ENCODE measurements around the gene ESPNL. TPM values are rescaled to one million over a fixed set of nuclear protein-coding genes. Genes with fewer than 3 reads are reported as not detected.
"Not testable (repeated sequence)": the region's sequence is repeated elsewhere in the genome, so short reads cannot be mapped to it uniquely, and the experiment has no call there.

The ESPNL gene
- total RNA-seq, 2 experiments from 2014 or later: 0.12 to 0.14 TPM

DNA sequence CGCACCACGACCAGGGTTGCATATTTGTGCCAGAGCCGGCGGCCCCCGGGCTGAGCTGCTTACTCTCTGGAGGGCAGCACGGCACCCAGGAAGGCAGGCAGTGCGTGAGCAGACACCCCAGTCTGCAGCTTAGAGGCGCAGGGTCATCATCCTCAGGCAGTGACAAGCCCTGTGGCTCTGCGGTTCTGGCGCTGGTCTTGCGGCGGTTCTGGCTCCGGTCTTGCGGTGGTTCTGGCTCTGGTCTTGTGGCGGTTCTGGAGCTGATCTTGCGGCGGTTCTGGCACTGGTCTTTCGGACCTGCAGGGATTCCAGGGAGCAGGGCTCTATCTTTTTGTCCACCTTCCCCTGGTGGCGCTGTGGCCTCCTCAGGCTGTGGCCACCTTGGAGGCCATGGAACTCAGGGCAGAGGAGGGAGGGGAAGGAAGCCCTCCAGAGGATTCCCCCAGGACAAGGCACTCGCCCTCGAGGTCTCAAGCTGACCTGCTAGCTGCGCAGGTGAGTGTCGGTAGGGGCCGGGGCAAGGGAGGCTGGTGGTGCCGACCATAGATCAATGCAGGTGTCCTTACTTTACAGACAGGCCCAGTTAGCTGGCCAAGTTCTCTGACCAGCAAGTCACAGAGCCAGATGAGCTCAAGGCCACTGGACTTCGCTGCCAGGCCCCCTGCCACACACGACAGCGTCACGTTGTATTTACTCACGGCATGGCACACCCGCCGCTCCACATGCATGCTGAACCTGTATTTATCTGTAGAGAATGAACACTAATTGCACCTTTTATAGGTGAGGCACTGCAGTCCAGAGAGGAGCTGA is 14.9 kb downstream of the ESPNL start:
- Mint-ChIP-seq H3K27me3 (peaks cover 9% of the 10 kb centered on the region), H3K36me3 (peaks cover 2% of the 10 kb centered on the region), H3K4me3 (no peak overlapping the region), H3K4me1 (ENCODE audit: low read depth) (no peaks in the 10 kb centered on the region), H3K27ac (no peak overlapping the region), H3K9me3 (peaks cover 7% of the 10 kb centered on the region)
- intact Hi-C loops (cut with micrococcal nuclease): no loop called here
- ChIA-PET CTCF (no interaction called here), POLR2A (interaction anchor here (0.6 kb wide), 1 partner anchor 180 kb away, joined by 3 read pairs; no protein-coding TSS in a partner anchor)
- DNase-seq: no peak

DNA sequence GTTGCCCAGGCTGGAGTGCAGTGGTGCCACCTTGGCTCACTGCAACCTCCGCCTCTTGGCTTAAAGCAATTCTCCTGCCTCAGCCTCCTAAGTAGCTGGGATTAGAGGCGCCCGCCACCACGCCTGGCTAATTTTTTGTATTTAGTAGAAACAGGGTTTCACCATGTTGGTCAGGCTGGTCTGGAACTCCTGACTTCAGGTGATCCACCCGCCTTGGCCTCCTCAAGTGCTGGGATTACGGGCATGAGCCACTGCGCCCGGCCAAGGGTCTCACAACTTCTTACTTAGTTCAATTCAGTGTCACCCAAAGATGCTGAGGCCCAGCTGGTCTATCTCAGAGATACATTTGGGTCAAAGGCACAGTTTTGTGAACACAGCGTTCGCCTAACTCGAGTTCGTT is 15.6 kb downstream of the ESPNL start:
- H3K27ac Mint-ChIP-seq: not testable (repeated sequence)

GRCh38 chr2:238116298-238117198 is 16.4 kb downstream of the ESPNL start:
- no peak overlapping the region for H3K4me3 Mint-ChIP-seq
- peaks cover 2% of the 10 kb centered on the region for H3K36me3 Mint-ChIP-seq
- H3K9me3 Mint-ChIP-seq: peaks cover 7% of the 10 kb centered on the region
- DNase-seq: no peak
- ChIA-PET CTCF (no interaction called here), POLR2A (no interaction called here)
- peaks cover 9% of the 10 kb centered on the region for H3K27me3 Mint-ChIP-seq
- H3K27ac Mint-ChIP-seq: no peak overlapping the region
- intact Hi-C loops (cut with micrococcal nuclease): no loop called here
- no peaks in the 10 kb centered on the region for H3K4me1 Mint-ChIP-seq (ENCODE audit: low read depth)

More for the DNA sequence above, 15.6 kb downstream of the ESPNL start:
- intact Hi-C loops (cut with micrococcal nuclease); CTCF ChIA-PET; H3K27me3 Mint-ChIP-seq; DNase-seq; H3K4me3 Mint-ChIP-seq; H3K4me1 Mint-ChIP-seq (ENCODE audit: low read depth); H3K9me3 Mint-ChIP-seq; H3K36me3 Mint-ChIP-seq; POLR2A ChIA-PET: not testable (repeated sequence)

GRCh38 chr2:238117199-238118154 is 17.3 kb downstream of the ESPNL start:
- Mint-ChIP-seq H3K4me1 (ENCODE audit: low read depth) (no peaks in the 10 kb centered on the region), H3K27ac (no peak overlapping the region), H3K4me3 (no peak overlapping the region), H3K27me3 (peaks cover 9% of the 10 kb centered on the region), H3K36me3 (peaks cover 2% of the 10 kb centered on the region), H3K9me3 (peaks cover 7% of the 10 kb centered on the region)
- CTCF ChIA-PET: no interaction called here
- intact Hi-C loops (cut with micrococcal nuclease): no loop called here
- DNase-seq: no peak
- POLR2A ChIA-PET: no interaction called here

DNA sequence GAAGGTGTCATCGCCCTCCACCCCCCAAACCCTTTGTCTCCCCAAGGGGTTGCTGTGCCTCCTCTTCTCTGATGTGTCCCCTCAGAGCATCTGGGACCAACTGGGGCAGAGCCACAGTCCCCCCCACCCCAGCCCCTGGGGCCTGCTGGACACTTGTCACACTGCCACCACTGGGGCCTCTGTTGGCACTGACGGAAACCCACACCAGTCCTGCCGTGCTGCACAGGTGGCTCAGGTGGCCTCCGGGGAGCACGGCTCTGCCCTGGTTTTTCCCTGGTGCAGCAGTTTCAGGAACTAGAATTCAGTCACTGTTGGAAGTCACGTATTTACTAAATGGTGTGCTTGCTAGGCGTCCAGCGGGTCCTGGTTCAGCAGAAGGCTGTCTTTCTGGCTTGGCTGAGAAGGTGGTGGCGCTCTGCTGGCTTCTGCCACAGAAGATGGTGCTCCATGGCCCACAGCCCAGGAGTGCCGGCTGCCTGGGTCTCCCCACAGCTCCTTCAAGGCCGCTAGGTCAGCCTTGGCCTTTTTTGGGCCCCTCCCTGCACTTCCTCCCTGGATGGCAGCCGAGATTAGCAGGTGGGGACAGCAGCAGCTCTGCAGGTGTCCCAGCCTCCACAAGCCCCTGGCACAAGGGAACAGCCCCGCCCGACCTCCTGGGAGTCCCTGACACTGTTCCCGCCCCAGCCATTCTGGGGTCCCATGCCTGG is 19.8 kb downstream of the ESPNL start:
- ChIA-PET CTCF (interaction anchor here (0.7 kb wide), 1 partner anchor 24 kb away, joined by 4 read pairs; no protein-coding TSS in a partner anchor), POLR2A (no interaction called here)
- no peaks in the 10 kb centered on the region for H3K9me3 Mint-ChIP-seq
- DNase-seq: no peak
- H3K4me3 Mint-ChIP-seq: no peak overlapping the region
- no peaks in the 10 kb centered on the region for H3K4me1 Mint-ChIP-seq (ENCODE audit: low read depth)
- no peak overlapping the region for H3K27ac Mint-ChIP-seq
- peaks cover 9% of the 10 kb centered on the region for H3K27me3 Mint-ChIP-seq
- no peaks in the 10 kb centered on the region for H3K36me3 Mint-ChIP-seq
- intact Hi-C loops (cut with micrococcal nuclease): no loop called here

GRCh38 chr2:238120463-238121298 is 20.5 kb downstream of the ESPNL start:
- ChIA-PET CTCF (no interaction called here), POLR2A (no interaction called here)
- no peaks in the 10 kb centered on the region for H3K9me3 Mint-ChIP-seq
- H3K27me3 Mint-ChIP-seq: peaks cover 9% of the 10 kb centered on the region
- H3K27ac Mint-ChIP-seq: no peak overlapping the region
- no peaks in the 10 kb centered on the region for H3K4me1 Mint-ChIP-seq (ENCODE audit: low read depth)
- intact Hi-C loops (cut with micrococcal nuclease): no loop called here
- no peak overlapping the region for H3K4me3 Mint-ChIP-seq
- no peak for DNase-seq
- H3K36me3 Mint-ChIP-seq: no peaks in the 10 kb centered on the region

GRCh38 chr2:238121511-238122286 is 21.6 kb downstream of the ESPNL start:
- ChIA-PET CTCF (no interaction called here), POLR2A (no interaction called here)
- Mint-ChIP-seq H3K27ac (no peak overlapping the region), H3K27me3 (peaks cover 9% of the 10 kb centered on the region), H3K9me3 (no peaks in the 10 kb centered on the region), H3K36me3 (no peaks in the 10 kb centered on the region), H3K4me3 (no peak overlapping the region), H3K4me1 (ENCODE audit: low read depth) (no peaks in the 10 kb centered on the region)
- DNase-seq: no peak
- intact Hi-C loops (cut with micrococcal nuclease): no loop called here

DNA sequence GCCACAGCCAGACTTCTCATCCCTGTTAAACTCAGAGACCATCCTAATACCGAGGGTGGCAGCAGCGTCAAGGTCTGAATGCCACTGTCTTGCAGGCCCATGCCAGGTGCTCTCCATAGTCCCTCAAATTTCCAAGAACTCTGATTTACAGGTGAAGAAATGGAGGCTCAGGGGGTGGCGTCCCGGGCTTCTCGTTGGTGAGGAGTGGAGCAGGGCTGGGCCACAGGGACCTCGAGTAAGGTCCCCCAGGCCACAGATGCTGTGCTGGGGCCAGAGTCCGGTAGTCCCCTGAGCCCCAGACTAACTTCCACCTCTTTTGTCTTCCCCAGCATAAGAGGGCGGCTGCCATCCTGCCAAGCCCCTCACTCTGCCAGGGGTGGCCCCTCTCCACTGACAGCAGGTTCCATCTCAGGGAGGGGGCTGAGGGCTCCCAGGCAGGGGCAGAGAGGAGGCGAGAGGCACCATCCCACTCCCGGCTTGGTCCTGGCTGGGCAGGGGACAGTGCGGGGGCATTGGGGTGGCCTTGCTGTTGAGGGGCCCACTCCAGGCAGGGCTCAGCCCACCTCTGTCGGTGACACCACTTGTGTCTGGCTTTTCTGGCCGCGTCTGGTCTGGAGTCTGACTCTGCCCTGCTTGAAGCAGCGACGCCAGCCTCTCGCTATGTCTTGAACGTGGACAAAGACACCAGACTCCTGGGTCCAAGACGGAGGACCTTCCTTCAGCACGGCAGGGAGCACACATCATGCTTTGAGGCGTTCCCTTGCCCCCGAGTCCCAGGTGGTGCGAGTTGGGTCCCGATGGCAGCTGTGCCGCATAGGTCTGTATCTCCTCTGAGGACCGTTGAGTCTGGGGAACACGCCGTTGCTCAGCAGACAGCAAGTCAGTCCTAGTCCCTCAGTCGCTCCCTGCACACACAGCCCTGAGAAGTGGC is 22.4 kb downstream of the ESPNL start:
- Mint-ChIP-seq H3K9me3 (no peaks in the 10 kb centered on the region), H3K27ac (no peak overlapping the region), H3K4me1 (ENCODE audit: low read depth) (no peaks in the 10 kb centered on the region), H3K27me3 (peaks cover 5% of the 10 kb centered on the region), H3K36me3 (no peaks in the 10 kb centered on the region), H3K4me3 (no peak overlapping the region)
- ChIA-PET POLR2A (no interaction called here), CTCF (no interaction called here)
- no peak for DNase-seq
- intact Hi-C loops (cut with micrococcal nuclease): no loop called here

DNA sequence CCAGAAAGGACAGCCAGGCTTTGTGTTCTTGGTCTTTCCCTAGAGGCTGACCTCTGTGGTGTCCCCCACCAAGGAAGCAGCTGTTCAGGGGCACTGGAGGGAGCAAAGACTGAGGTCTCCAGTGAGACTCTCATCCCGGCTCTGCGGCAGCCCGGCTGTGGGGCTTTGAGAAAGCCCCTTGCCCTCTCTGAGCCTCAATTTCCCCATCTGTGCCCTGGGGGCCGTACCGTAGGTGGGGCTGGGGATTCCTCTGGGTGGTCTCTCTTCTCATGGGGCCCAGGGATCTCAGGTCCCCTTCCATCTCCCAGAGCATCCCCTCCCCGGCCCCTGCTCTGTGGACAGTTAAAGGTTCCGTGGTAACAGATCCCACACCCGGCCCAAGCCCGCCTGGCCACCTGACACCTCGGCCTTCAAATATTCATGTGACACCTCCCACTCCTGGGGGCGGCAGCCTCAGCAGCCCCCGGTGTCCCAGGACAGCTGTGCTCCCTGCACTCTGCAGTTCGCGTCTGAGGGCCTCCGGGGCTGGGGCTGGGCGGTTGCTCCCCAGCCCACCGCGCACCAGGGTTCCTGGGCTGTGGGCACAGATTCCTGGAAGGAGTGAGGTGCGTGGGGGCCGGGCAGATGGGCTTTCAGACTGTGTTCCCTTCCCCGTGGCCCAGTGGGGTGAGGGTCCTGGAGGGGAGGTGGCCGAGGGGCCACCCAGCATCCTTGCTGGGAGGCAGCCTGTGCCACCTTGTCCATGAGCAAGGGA is 23.3 kb downstream of the ESPNL start:
- POLR2A ChIA-PET: no interaction called here
- no peak overlapping the region for H3K4me3 Mint-ChIP-seq

More for the DNA sequence above, 23.3 kb downstream of the ESPNL start:
- DNase-seq: no peak
- Mint-ChIP-seq H3K27me3 (peaks cover 2% of the 10 kb centered on the region), H3K4me1 (ENCODE audit: low read depth) (no peaks in the 10 kb centered on the region), H3K36me3 (no peaks in the 10 kb centered on the region), H3K9me3 (no peaks in the 10 kb centered on the region), H3K27ac (no peak overlapping the region)
- intact Hi-C loops (cut with micrococcal nuclease): no loop called here
- CTCF ChIA-PET: no interaction called here

Data from activated CD4-positive, alpha-beta memory T cell treated with anti-CD3 and anti-CD28 coated beads for 36 hours (primary cell).